Uterus (tissue), 4 donors: Measurements from ENCODE around the gene WDR88. TPM values are rescaled to one million over a fixed set of nuclear protein-coding genes. Genes with fewer than 3 reads are reported as not detected.

ENCODE experiments used
- DNase-seq, 2 donors: peaks; one replicate each; pipeline ENCODE4 v3.0.0-alpha.2; 2019 to 2020
- H3K27ac ChIP-seq, 2 donors: fragments of 200-600 bp; sonication (generic); 1 replicate in 1 of 2; 2 replicates in 1 of 2; pipeline ENCODE4 v1.5.1; 2016 to 2018
- H3K27me3 ChIP-seq, 2 donors: fragments of 200-600 bp; sonication (generic); one replicate each; pipeline ENCODE4 v1.5.1; 2018 to 2019; ENCODE audit warnings: control low read depth in 1 of 2
- H3K36me3 ChIP-seq, 2 donors: fragments of 200-600 bp; sonication (generic); one replicate each; pipeline ENCODE4 v1.5.1; 2019; ENCODE audit warnings: control low read depth in 1 of 2
- H3K4me1 ChIP-seq, 2 donors: fragments of 200-600 bp; sonication (generic); one replicate each; pipeline ENCODE4 v1.5.1; 2018 to 2019; ENCODE audit warnings: control low read depth in 1 of 2
- H3K4me3 ChIP-seq, 2 donors: fragments of 200-600 bp; sonication (generic); 1 replicate in 1 of 2; 2 replicates in 1 of 2; pipeline ENCODE4 v1.5.1; 2018 to 2019; ENCODE audit warnings: mild to moderate bottlenecking in 1 of 2
- H3K9me3 ChIP-seq, 2 donors: fragments of 200-600 bp; sonication (generic); one replicate each; pipeline ENCODE4 v1.5.1; 2019; ENCODE audit warnings: control low read depth in 1 of 2
- POLR2A ChIP-seq, 2 donors: fragments of 450-650 bp; IDR thresholded peaks; one replicate each; pipeline ENCODE4 v1.6.1; 2016; ENCODE audit warnings: antibody characterized with exemption in 2 of 2, mild to moderate bottlenecking in 1 of 2, moderate library complexity in 1 of 2
- intact Hi-C: fragments of 100-400 bp; cut with DNase I; formaldehyde crosslinking; loops from one replicate; pipeline ENCODE4 v1.15.1; 2023; ENCODE audit warnings: low total_unique reads
- total RNA-seq, 4 donors: library from RNA; depleted of rRNA in 3 of 4; stranded (reverse); fragments of >200 nt in 3 of 4; gene quantifications; one replicate each; pipeline versions ENCODE4 v1.1.0 to v1.2.4, GENCODE V29; 2014 to 2023
- TF ChIP-seq, protein P1 (sequence below), 4 experiments: fragments of 200-600 bp in 2 of 4; fragments of 450-650 bp in 2 of 4; sonication (generic) in 2 of 4; IDR thresholded peaks; one replicate each; pipeline ENCODE4 v1.5.1; 2016 to 2019; ENCODE audit warnings: antibody characterized with exemption in 4 of 4, mild to moderate bottlenecking in 2 of 4, moderate library complexity in 1 of 4
- donor health status: DM: yes; HTN: yes; CAD: no.

WDR88 gene
- total RNA-seq, 4 donors from 2014 or later, result not detected

DNA sequence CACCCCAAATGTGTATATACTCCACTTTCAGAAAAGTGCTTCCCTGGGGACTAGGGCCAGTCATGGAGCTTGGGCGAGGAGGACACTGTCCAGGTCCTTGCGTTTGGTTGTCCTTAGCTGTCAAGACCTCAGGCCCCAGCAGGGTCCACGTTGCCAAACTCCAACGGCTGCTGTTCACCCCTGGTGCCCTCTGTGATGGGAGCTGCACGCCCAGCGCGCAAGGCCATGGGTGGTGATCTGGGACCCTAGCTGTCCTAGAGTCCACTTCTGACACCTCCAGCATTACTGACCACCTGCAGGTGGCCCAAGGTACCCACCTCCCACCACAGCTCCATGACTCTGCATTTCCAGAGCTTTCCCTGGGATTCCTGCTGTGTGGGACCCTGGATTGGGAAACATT is 66.3 kb downstream of the WDR88 start:
- H3K4me3 ChIP-seq, result no peak overlapping the region
- no peaks in the 10 kb centered on the region for H3K36me3 ChIP-seq
- no peak overlapping the region for H3K27ac ChIP-seq
- intact Hi-C loops, result no loop called here
- H3K9me3 ChIP-seq, result no peaks in the 10 kb centered on the region
- DNase-seq, result no peak
- H3K27me3 ChIP-seq, result no peaks in the 10 kb centered on the region
- TF ChIP-seq POLR2A (IDR thresholded peaks at IDR 0.05), result no peak
- TF ChIP-seq, protein P1, sequence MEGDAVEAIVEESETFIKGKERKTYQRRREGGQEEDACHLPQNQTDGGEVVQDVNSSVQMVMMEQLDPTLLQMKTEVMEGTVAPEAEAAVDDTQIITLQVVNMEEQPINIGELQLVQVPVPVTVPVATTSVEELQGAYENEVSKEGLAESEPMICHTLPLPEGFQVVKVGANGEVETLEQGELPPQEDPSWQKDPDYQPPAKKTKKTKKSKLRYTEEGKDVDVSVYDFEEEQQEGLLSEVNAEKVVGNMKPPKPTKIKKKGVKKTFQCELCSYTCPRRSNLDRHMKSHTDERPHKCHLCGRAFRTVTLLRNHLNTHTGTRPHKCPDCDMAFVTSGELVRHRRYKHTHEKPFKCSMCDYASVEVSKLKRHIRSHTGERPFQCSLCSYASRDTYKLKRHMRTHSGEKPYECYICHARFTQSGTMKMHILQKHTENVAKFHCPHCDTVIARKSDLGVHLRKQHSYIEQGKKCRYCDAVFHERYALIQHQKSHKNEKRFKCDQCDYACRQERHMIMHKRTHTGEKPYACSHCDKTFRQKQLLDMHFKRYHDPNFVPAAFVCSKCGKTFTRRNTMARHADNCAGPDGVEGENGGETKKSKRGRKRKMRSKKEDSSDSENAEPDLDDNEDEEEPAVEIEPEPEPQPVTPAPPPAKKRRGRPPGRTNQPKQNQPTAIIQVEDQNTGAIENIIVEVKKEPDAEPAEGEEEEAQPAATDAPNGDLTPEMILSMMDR (IDR thresholded peaks at IDR 0.05), result no peak
- peaks cover 0 to 10% of the 10 kb centered on the region in 2 donors for H3K4me1 ChIP-seq

DNA sequence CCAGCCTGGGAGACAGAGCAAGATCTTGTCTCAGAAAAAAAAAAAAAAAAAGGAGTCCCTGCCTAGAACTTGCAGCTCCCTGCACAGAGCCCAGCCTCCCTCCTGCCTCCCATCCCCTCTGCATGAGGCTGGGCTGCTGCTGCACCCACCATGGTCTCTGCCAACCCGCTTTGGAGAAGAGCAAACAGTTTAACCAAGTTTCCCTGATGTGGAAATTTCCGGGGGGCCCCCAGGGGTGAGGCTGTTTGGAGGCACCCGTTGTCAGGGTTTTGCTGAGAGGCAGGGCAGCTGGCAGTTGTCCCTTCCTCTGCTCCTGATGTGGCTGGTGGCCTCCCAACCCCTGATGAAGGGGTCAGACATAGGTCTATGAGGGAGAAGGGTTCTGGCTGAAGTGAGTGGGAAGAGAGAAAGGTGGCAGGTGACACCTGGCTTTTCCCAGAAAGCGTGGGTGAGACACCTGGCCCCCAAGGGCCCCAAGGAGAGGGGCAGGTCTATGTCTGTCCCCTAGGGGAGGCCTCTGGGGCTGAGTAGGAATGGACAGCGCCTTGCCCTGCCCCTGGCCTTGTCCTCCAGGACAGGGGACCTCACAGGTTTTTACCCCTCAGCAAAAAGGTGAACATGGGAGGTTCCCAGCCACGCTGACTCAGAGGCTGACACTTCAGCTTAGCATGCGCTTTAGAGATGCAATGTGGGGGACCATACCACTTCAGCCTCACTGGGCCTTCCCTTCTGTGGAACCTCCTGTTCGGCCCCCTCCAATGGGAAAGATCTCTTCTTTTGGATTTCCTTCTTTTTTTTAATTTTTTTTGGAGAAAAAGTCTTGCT is 67.7 kb downstream of the WDR88 start:
- intact Hi-C loops, result no loop called here
- DNase-seq, result no peak

DNA sequence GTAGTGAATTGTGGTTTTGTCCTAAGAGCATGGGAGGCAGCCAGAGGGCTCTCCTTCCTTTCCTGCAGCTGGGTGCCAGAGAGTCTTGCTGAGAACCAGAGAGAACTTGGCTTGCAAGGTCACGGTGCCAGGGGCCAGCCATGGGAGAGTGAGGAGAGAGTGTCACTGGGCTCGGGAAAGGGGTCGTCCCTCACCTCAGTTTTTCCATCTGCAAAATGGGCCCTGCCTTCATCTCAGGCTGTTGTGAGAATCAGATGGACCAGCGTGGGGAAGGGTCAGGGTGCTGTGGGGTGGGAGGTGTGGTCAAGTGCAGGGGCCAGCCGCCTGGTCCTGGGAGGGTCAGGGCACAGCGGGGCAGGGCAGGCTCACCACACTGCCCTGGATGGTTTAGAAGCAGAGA is 69.6 kb downstream of the WDR88 start:
- no peaks in the 10 kb centered on the region for H3K4me1 ChIP-seq
- H3K36me3 ChIP-seq, result no peaks in the 10 kb centered on the region
- intact Hi-C loops, result no loop called here
- no peak overlapping the region for H3K4me3 ChIP-seq
- no peak for TF ChIP-seq POLR2A (IDR thresholded peaks at IDR 0.05)
- TF ChIP-seq, protein P1 (IDR thresholded peaks at IDR 0.05), result no peak
- H3K9me3 ChIP-seq, result no peaks in the 10 kb centered on the region
- H3K27me3 ChIP-seq, result no peaks in the 10 kb centered on the region
- no peak for DNase-seq
- H3K27ac ChIP-seq, result no peak overlapping the region

More for the DNA sequence above, 67.7 kb downstream of the WDR88 start:
- H3K36me3 ChIP-seq, result no peaks in the 10 kb centered on the region
- H3K4me1 ChIP-seq, result peaks cover 0 to 10% of the 10 kb centered on the region in 2 donors
- no peaks in the 10 kb centered on the region for H3K27me3 ChIP-seq
- H3K9me3 ChIP-seq, result no peaks in the 10 kb centered on the region
- H3K4me3 ChIP-seq, result no peak overlapping the region
- no peak overlapping the region for H3K27ac ChIP-seq
- no peak for TF ChIP-seq POLR2A (IDR thresholded peaks at IDR 0.05)
- TF ChIP-seq, protein P1 (IDR thresholded peaks at IDR 0.05), result no peak

DNA sequence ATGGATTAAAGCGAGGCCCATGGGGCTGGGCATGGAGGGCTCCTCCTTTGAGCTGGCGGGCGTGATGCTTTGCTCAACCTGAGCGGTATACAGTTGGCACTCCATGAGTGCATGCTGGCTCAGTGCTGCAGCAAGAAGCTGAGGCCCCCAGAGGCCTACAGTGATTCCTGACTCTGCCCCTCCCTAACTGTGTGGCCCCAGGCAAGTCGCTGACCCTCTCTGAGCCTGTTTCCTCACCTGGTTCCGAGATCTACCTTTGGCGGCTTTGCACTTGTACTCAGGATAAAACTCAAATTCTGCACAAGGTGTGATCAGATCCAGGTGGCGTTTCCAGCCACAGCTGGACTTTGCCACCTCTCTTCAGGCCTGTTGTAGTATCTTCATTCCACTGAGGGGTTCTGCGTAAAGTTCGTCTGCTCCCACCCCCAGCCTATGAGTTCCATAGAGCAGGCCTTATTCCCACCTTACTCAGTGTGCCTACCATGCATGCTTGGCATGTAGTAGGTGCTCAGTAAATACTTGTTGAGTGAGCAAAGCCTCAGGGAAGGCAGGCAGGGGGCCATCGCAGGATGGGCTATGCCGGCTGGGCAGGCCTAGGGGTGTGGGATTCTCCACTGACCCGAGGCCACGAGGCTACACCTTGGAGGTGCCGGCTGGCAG is 70.1 kb downstream of the WDR88 start:
- no peak overlapping the region for H3K4me3 ChIP-seq
- no peak for TF ChIP-seq POLR2A (IDR thresholded peaks at IDR 0.05)
- TF ChIP-seq, protein P1 (IDR thresholded peaks at IDR 0.05), result no peak
- H3K4me1 ChIP-seq, result no peaks in the 10 kb centered on the region
- intact Hi-C loops, result no loop called here
- H3K9me3 ChIP-seq, result no peaks in the 10 kb centered on the region
- no peak for DNase-seq
- H3K27ac ChIP-seq, result no peak overlapping the region
- H3K36me3 ChIP-seq, result no peaks in the 10 kb centered on the region
- H3K27me3 ChIP-seq, result no peaks in the 10 kb centered on the region
